Measurements from ENCODE around the gene PPT2. TPM values are rescaled to one million over a fixed set of nuclear protein-coding genes. Genes with fewer than 3 reads are reported as not detected.

Gene PPT2
- total RNA-seq, 6 experiments from 2014 or later: 6.4 to 16.0 (median 8.9) TPM

GRCh38 chr6:32123681-32124080, 30.3 kb upstream of the PPT2 start:
- no peaks in the 10 kb centered on the region for H3K9me3 ChIP-seq
- 47% methylated on average over 4 of the region's 4 CpGs for WGBS (ENCODE audit: insufficient coverage, low coverage, low lambda C conversion rate, missing lambda C conversion rate)
- intact Hi-C loops (cut with DNase I): no loop called here
- no peaks in the 10 kb centered on the region for H3K27me3 ChIP-seq
- no peak overlapping the region for H3K4me3 ChIP-seq
- TF ChIP-seq POLR2A (IDR thresholded peaks at IDR 0.05): no peak
- TF ChIP-seq, protein P1, sequence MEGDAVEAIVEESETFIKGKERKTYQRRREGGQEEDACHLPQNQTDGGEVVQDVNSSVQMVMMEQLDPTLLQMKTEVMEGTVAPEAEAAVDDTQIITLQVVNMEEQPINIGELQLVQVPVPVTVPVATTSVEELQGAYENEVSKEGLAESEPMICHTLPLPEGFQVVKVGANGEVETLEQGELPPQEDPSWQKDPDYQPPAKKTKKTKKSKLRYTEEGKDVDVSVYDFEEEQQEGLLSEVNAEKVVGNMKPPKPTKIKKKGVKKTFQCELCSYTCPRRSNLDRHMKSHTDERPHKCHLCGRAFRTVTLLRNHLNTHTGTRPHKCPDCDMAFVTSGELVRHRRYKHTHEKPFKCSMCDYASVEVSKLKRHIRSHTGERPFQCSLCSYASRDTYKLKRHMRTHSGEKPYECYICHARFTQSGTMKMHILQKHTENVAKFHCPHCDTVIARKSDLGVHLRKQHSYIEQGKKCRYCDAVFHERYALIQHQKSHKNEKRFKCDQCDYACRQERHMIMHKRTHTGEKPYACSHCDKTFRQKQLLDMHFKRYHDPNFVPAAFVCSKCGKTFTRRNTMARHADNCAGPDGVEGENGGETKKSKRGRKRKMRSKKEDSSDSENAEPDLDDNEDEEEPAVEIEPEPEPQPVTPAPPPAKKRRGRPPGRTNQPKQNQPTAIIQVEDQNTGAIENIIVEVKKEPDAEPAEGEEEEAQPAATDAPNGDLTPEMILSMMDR (IDR thresholded peaks at IDR 0.05): no peak
- DNase-seq: no peak
- peaks cover 0 to 28% (median 12%) of the 10 kb centered on the region in 4 donors for H3K4me1 ChIP-seq
- peaks cover 0 to 57% (median 20%) of the 10 kb centered on the region in 4 donors for H3K36me3 ChIP-seq
- no peak overlapping the region for H3K27ac ChIP-seq
- no peak for ATAC-seq

GRCh38 chr6:32126880-32127279, 27.1 kb upstream of the PPT2 start:
- Histone ChIP-seq H3K4me1 (peaks cover 0 to 28% (median 13%) of the 10 kb centered on the region in 4 donors), H3K27me3 (no peaks in the 10 kb centered on the region), H3K9me3 (no peaks in the 10 kb centered on the region), H3K36me3 (peaks cover 0 to 35% (median 9%) of the 10 kb centered on the region in 4 donors), H3K27ac (no peak overlapping the region), H3K4me3 (peak overlapping the region in 2 of 3 donors; percentile 91 to 94)
- intact Hi-C loops (cut with DNase I): no loop called here
- no peak for ATAC-seq
- TF ChIP-seq, protein P1 (IDR thresholded peaks at IDR 0.05): no peak
- no peak for TF ChIP-seq POLR2A (IDR thresholded peaks at IDR 0.05)
- 68% methylated on average over 7 of the region's 8 CpGs for WGBS (ENCODE audit: insufficient coverage, low coverage, low lambda C conversion rate, missing lambda C conversion rate)
- no peak for DNase-seq

GRCh38 chr6:32127409-32127716, 26.6 kb upstream of the PPT2 start:
- peak overlapping the region in 2 of 3 donors; percentile 49 to 61 for H3K27ac ChIP-seq
- DNase-seq (no peak), ATAC-seq (no peak)
- no peaks in the 10 kb centered on the region for H3K27me3 ChIP-seq
- no peaks in the 10 kb centered on the region for H3K9me3 ChIP-seq
- no peak for TF ChIP-seq POLR2A (IDR thresholded peaks at IDR 0.05)
- TF ChIP-seq, protein P1 (IDR thresholded peaks at IDR 0.05): no peak
- H3K4me3 ChIP-seq: peak overlapping the region; percentile 83 to 94 (median 91)
- intact Hi-C loops (cut with DNase I): no loop called here
- peaks cover 0 to 32% (median 8%) of the 10 kb centered on the region in 4 donors for H3K36me3 ChIP-seq
- peaks cover 0 to 28% (median 13%) of the 10 kb centered on the region in 4 donors for H3K4me1 ChIP-seq
- WGBS (ENCODE audit: insufficient coverage, low coverage, low lambda C conversion rate, missing lambda C conversion rate): 23% methylated on average over 4 of the region's 9 CpGs

GRCh38 chr6:32127717-32128592, 26.0 kb upstream of the PPT2 start, which contains the start of gene ATF6B:
ATF6B (minus strand) TSS chr6:32128246; CDS start chr6:32128207, 39 bp downstream.
- ATAC-seq: peak; percentile 89 to 96 (median 92)

More at GRCh38 chr6:32127717-32128592, 26.0 kb upstream of the PPT2 start, which contains the start of gene ATF6B:
- Histone ChIP-seq H3K36me3 (peaks cover 0 to 27% (median 8%) of the 10 kb centered on the region in 4 donors), H3K4me1 (peaks cover 0 to 28% (median 13%) of the 10 kb centered on the region in 4 donors), H3K27ac (peak within 1 kb of the TSS; percentile 61 to 75 (median 74)), H3K4me3 (peak within 1 kb of the TSS; percentile 83 to 94 (median 91)), H3K27me3 (no peaks in the 10 kb centered on the region), H3K9me3 (no peaks in the 10 kb centered on the region)
- 0% methylated on average over 31 of the region's 44 CpGs for WGBS (ENCODE audit: insufficient coverage, low coverage, low lambda C conversion rate, missing lambda C conversion rate)
- peak; percentile 97 to 99 (median 99) for DNase-seq
- intact Hi-C loops (cut with DNase I): no loop called here
- TF ChIP-seq, protein P1 (IDR thresholded peaks at IDR 0.05): no peak
- TF ChIP-seq POLR2A (IDR thresholded peaks at IDR 0.05): peak; percentile 37

Measured in right lobe of liver (tissue), 6 donors.